Psoas muscle (tissue), 8 donors: Measurements from ENCODE around the gene RAPH1. TPM values are rescaled to one million over a fixed set of nuclear protein-coding genes. Genes with fewer than 3 reads are reported as not detected.

Source experiments
- ATAC-seq, 4 donors: fragments of 200-7000 bp; cut with Tn5 transposase; one replicate each; pipeline ENCODE4 v1.9.1; 2020; ENCODE audit warnings: moderate library complexity in 3 of 4, mild to moderate bottlenecking in 2 of 4
- DNase-seq, 2 donors: peaks; one replicate each; pipeline ENCODE4 v3.0.0-alpha.2; 2020
- H3K27ac ChIP-seq: fragments of 200-600 bp; one replicate; pipeline ENCODE4 v1.8.0; 2022
- H3K27me3 ChIP-seq, 3 donors: fragments of 200-600 bp in 1 of 3; one replicate each; pipeline versions ENCODE4 v1.6.1 to v1.8.0; 2013 to 2022; ENCODE audit warnings: low read length in 2 of 3, mild to moderate bottlenecking in 2 of 3, moderate library complexity in 1 of 3; ENCODE audit not compliant: insufficient read depth in 3 of 3
- H3K36me3 ChIP-seq, 2 donors: fragments of 200-600 bp in 1 of 2; one replicate each; pipeline versions ENCODE4 v1.6.1 to v1.8.0; 2013 to 2022; ENCODE audit warnings: low read depth in 1 of 2, mild to moderate bottlenecking in 1 of 2, moderate library complexity in 1 of 2; ENCODE audit not compliant: insufficient read depth in 1 of 2
- H3K4me1 ChIP-seq: fragments of 200-600 bp; one replicate; pipeline ENCODE4 v1.8.0; 2022
- H3K4me3 ChIP-seq: fragments of 200-600 bp; one replicate; pipeline ENCODE4 v1.8.0; 2022; ENCODE audit warnings: mild to moderate bottlenecking
- H3K9me3 ChIP-seq: fragments of 200-600 bp; one replicate; pipeline ENCODE4 v1.8.0; 2022
- CTCF ChIP-seq: fragments of 200-600 bp; IDR thresholded peaks from one replicate; pipeline ENCODE4 v1.8.0; 2022; ENCODE audit warnings: antibody characterized with exemption
- WGBS, 3 donors: extraction: QIAGEN DNeasy Blood & Tissue Kit; methylation state at CpG; one replicate each; pipeline versions ENCODE4 v1.1.6 to v1.1.7; 2013; 5-methylcytosine and 5-hydroxymethylcytosine counted together
- intact Hi-C, 2 donors: fragments of 100-400 bp; cut with DNase I; formaldehyde crosslinking; loops; one replicate each; pipeline versions ENCODE4 v1.11.0 to v1.14.2; 2022
- polyA plus RNA-seq, 3 donors: library from polyadenylated mRNA; stranded (reverse); fragments of 200-250 nt; gene quantifications; one replicate each; pipeline ENCODE4 v1.2.3, GENCODE V29; 2013
- total RNA-seq, 4 donors: library from RNA; stranded (reverse); fragmentation: NEBNext Ultra II Directional in 2 of 4; extraction: Animal tissue kit (Norgen Biotek cat#: 25700) in 2 of 4; gene quantifications; one replicate each; pipeline versions ENCODE4 v1.2.1 to v1.2.4, GENCODE V29; 2021 to 2023
- donor health status: healthy with polysubstance abuse.
- donor health status: DM: no; HTN: no; CAD: no; lungs with moderate emphysema.
- donor health status: Bipolar disorder and iron deficiency.
- donor health status: healthy.
- donor health status: DM: yes; HTN: yes; CAD: no.
- donor health status: DM: no; HTN: no; CAD: no.
- donor health status: DM: no; HTN: no; CAD: no.
- donor health status: DM: yes; HTN: yes; CAD: no.

The RAPH1 gene
- total and polyA plus RNA-seq, 7 donors, result 4.3 to 47.6 (median 21.9) TPM

GRCh38 chr2:203441463-203441862, 93.6 kb downstream of the RAPH1 start:
- intact Hi-C loops, result no loop called here
- no peak for TF ChIP-seq CTCF
- no peaks in the 10 kb centered on the region for H3K9me3 ChIP-seq
- no peaks in the 10 kb centered on the region for H3K27me3 ChIP-seq
- H3K4me1 ChIP-seq, result no peaks in the 10 kb centered on the region
- DNase-seq, result no peak
- no peak overlapping the region for H3K4me3 ChIP-seq
- H3K27ac ChIP-seq, result no peak overlapping the region
- ATAC-seq, result no peak
- 70 to 83% (median 72%) methylated on average over 3 of the region's 3 CpGs for WGBS, 3 donors
- peaks cover 4 to 80% of the 10 kb centered on the region in 2 donors for H3K36me3 ChIP-seq

GRCh38 chr2:203440671-203441070, 94.4 kb downstream of the RAPH1 start:
- no peak for DNase-seq
- WGBS, 3 donors, result 85 to 89% (median 88%) methylated on average over 4 of the region's 4 CpGs
- TF ChIP-seq CTCF, result no peak
- H3K9me3 ChIP-seq, result no peaks in the 10 kb centered on the region
- no peak overlapping the region for H3K4me3 ChIP-seq
- no peaks in the 10 kb centered on the region for H3K27me3 ChIP-seq
- no peak overlapping the region for H3K27ac ChIP-seq
- peaks cover 4 to 72% of the 10 kb centered on the region in 2 donors for H3K36me3 ChIP-seq
- intact Hi-C loops, result no loop called here
- no peaks in the 10 kb centered on the region for H3K4me1 ChIP-seq
- no peak for ATAC-seq

- Histone ChIP-seq H3K9me3 (no peaks in the 10 kb centered on the region), H3K27ac (no peak overlapping the region), H3K36me3 (peaks cover 4 to 53% of the 10 kb centered on the region in 2 donors), H3K4me1 (no peaks in the 10 kb centered on the region), H3K4me3 (no peak overlapping the region), H3K27me3 (no peaks in the 10 kb centered on the region)
- WGBS, 3 donors, result 76 to 82% (median 78%) methylated on average over 2 of the region's 2 CpGs
- no peak for TF ChIP-seq CTCF
- ATAC-seq (no peak), DNase-seq (no peak)
- intact Hi-C loops, result no loop called here
Measured at GRCh38 chr2:203438528-203438927, 96.6 kb downstream of the RAPH1 start.

- Histone ChIP-seq H3K27ac (no peak overlapping the region), H3K4me3 (no peak overlapping the region), H3K36me3 (peaks cover 4 to 46% of the 10 kb centered on the region in 2 donors), H3K4me1 (no peaks in the 10 kb centered on the region), H3K27me3 (no peaks in the 10 kb centered on the region), H3K9me3 (no peaks in the 10 kb centered on the region)
- WGBS, 3 donors, result 91 to 96% (median 95%) methylated on average over 4 of the region's 4 CpGs
- ATAC-seq, result no peak
- DNase-seq, result no peak
- intact Hi-C loops, result no loop called here
- no peak for TF ChIP-seq CTCF
Measured at GRCh38 chr2:203437511-203437910, 97.6 kb downstream of the RAPH1 start.

- peaks cover 4 to 38% of the 10 kb centered on the region in 2 donors for H3K36me3 ChIP-seq
- 44 to 62% (median 56%) methylated on average over 2 of the region's 2 CpGs for WGBS, 3 donors
- no peak for TF ChIP-seq CTCF
- no peaks in the 10 kb centered on the region for H3K9me3 ChIP-seq
- H3K4me1 ChIP-seq, result no peaks in the 10 kb centered on the region
- no peaks in the 10 kb centered on the region for H3K27me3 ChIP-seq
- intact Hi-C loops, result no loop called here
- no peak for DNase-seq
- H3K27ac ChIP-seq, result no peak overlapping the region
- ATAC-seq, result no peak
- no peak overlapping the region for H3K4me3 ChIP-seq
Measured at GRCh38 chr2:203436496-203436895, 98.6 kb downstream of the RAPH1 start.
